ENCODE results near the gene ZFAND2B. TPM values are rescaled to one million over a fixed set of nuclear protein-coding genes. Genes with fewer than 3 reads are reported as not detected.

The ZFAND2B gene
- total RNA-seq = 25.3 and 25.9 TPM in 2 replicates

DNA sequence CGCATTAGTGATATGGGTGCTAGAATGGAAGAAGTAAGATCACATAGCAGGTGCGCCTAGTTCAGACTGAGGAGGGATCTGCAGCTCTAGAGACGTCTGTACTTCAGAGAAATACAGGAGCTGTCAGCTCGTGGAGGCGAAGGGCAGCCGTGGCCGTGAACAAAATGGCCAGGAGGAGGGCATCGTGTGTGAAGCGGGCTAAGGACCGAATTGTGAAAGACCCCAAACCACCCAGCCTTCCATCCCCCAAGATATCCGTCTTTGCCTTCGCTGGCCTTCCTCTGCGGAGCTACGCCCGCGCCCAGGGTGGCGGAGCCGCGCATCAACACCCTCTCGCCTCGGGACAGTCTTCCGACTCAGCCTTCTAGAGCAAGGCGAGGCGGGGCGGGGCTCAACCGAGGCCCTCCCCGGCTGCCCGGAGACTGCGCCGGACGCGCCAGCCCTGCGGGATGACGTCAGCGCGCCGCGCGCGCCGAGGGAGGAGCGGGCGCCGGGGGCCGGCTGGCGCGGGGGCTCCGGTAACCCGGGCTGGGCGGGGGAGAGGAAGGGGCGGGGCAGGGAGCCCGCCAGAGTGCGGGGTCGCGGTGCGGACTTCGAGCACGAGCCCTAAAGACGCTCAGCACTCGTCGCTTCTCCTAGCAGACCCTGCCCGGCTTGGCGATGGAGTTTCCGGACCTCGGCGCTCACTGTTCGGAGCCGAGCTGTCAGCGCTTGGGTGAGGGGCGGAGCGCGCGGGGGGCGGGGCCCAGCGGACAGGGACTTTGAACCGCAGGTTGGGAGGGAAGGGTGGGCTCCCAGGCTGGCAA lies at the start of gene ZFAND2B:
Gene ZFAND2B (plus strand): TSS at position 455 of the 806 bp plus-strand sequence. CDS start 206 bp downstream, at position 661.

GRCh38 chr2:219160186-219161017 lies 46.2 kb upstream of the ZFAND2B start, which contains the start of gene NHEJ1:
Gene NHEJ1 (minus strand): TSS chr2:219160815. CDS start chr2:219158362, 2,453 bp downstream.

DNA sequence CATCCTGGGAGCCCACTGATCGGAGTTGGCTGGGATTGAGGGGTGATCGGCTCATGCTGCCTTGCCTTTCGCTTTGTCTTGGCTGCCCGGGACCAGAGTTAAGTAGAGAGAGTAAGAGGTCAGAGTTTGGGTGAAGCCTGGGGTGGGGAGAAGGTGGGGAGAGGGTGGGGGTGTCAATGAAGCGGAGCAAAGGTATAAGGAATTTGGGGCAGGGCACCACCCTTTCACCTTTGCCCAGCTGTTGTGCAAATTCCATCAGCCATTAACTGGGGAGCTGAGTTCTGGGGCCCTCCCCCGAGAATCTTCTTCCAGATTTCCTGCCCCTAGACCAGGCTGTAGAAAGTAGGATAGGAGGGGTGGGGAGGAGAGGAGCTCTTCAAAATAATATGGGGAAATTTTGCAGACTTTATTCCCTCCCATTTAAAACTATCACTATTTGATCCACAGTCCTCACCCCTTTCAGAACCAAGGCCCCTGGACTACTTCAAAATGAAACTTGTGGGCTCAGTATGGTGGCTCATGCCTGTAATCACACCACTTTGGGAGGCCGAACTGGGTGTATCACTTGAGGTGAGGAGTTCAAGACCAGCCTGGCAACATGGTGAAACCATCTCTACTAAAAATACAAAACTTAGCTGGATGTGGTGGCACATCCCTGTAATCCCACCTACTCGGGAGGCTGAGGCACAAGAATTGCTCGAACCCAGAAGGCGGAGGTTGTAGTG lies 36.5 kb upstream of the ZFAND2B start, which contains the start of gene SLC23A3:
Gene SLC23A3 (minus strand): TSS at position 100 of the 725 bp plus-strand sequence. CDS start 45 bp downstream, at position 55.

GRCh38 chr2:219176818-219177551 lies 29.6 kb upstream of the ZFAND2B start, which contains the start of gene CNPPD1:
Gene CNPPD1 (minus strand): TSS chr2:219176925. CDS start chr2:219176828, 97 bp downstream.

DNA sequence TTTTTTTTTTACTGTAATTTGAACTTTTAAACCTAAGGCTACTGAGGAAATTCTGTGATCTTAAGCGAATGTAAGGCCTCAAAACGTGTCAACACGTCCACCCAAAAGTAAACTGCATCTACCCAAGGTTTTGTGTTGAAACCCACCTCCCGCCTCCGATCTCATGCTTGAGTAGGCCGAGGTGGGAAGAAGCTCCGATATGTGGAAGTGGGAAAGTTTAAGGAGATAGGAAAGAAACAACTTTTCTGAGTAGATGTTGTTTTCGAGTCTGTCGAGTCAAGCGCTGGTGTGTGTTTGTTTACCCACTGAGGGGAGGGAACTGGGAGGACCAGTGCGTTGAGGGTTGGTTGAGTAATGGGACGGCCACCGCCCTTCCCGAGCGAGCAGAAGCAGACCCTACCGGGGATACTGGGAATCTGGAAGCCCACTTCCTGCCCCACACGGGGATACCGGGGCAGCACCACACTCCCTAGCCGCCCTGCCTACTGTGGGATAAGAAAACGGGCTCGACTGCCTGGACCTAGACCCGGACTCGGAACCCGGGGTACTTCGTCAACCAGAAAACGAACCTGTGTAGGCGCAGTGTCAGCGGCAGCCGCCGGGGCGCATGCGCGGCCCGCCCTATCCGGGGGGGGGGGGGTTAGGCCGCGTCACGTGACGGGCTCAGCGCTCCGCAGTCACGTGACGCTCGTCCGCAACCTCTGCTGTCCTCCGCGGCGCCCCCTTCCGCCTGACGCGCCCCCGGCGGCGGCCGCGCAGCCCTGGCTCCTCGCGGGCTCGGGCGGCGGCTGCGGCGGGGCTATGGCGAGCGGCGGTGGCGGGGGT lies 28.8 kb upstream of the ZFAND2B start, which contains the start of gene RETREG2:
Gene RETREG2 (plus strand): TSS at position 724 of the 825 bp plus-strand sequence. CDS start 78 bp downstream, at position 802.

GRCh38 chr2:219218732-219219701 lies 12.4 kb downstream of the ZFAND2B start, which contains the start of gene ABCB6:
Gene ABCB6 (minus strand): TSS chr2:219218958. CDS start chr2:219218673, 285 bp downstream.

GRCh38 chr2:219229305-219230058 lies 22.9 kb downstream of the ZFAND2B start, which contains the start of the genes ANKZF1 and ATG9A:
Gene ANKZF1 (plus strand): TSS chr2:219229806. CDS start chr2:219230258, 452 bp downstream.
Gene ATG9A (minus strand): TSS chr2:219229636. CDS start chr2:219228024, 1,612 bp downstream.

DNA sequence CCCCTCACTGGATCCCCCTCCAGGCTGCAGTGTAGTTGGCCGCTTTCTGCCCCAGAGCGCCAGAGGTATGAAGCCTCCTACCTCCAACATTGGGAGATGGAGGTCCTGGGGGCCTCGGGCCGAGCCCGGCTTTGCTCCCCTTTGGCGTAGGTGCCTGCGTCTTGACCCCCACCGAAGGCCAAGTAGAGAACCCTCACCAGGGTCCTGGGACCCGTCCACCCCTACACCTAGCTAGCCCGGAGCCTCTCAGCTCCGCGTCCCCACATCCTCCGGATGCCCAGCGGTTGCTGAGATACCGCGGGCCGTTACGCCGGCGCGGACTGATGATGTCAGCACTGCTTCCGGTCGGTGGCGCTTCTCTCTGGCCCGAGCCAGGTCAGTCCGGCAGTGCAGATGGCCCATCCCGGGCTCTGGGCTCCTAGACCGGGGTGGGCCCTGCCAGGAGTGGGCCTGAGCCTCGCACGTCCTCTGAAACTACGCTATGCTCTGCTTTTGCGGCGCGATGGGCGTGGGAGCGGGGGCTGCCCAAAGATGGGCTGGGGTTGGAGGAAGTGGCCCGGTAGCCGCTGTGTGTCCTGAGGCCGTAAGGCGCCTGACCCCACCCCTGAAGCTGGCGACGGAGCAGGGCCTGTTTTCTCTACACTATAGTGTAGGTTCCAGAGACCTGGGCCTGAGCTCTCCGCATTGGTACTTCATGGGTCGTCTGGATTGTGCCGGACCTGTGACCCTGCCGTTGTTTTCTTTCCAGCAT lies 38.7 kb downstream of the ZFAND2B start, which contains the start of the genes GLB1L and STK16:
Gene GLB1L (minus strand): TSS at position 297 of the 751 bp plus-strand sequence. CDS start 1,871 bp downstream, outside the sequence.
Gene STK16 (plus strand): TSS at position 332 of the 751 bp plus-strand sequence. CDS start 521 bp downstream, outside the sequence.

DNA sequence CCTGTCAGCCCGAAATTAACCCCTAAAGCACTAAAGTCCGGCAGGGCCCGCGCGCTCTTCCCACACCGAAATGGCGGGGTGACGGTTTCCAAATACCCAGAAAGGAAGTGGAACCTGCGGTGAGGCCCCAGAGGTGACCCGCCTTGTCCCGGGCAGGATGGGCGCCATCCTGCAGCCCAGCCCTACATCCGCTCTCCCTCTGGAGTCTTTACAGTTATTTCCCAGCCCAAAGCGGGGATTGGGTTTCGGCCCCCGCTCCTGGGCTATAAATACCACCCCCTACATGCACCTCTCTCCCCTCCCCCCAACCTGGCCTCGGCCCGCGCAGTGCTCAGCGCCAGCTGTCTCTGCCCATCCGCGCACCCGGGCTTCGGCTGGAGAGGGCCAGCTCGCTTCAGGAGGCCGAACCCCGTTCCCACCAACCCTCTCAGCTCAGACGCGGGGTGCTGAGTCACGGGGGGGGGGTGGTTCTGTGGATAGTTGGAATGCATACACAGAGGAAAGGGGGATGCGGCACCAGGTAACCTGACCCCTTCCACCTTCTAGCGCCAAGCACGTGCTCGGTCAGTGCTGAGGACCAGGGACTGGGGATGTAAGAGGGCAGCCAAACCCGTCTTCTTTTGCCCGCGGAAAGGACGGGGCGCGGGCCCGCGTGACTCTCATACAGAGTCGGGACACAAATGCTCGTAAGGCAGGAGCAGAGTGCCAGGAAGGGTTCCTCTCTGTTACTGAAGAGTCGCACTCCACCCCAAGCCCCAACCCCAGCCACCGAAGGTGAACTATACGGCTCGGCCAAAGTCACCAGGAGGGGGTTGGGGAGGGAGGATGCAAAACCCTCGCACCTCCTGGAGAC lies 46.5 kb downstream of the ZFAND2B start, which contains the start of gene TUBA4B:
Gene TUBA4B (plus strand): TSS at position 344 of the 853 bp plus-strand sequence. CDS start 165 bp downstream, at position 509.

DNA sequence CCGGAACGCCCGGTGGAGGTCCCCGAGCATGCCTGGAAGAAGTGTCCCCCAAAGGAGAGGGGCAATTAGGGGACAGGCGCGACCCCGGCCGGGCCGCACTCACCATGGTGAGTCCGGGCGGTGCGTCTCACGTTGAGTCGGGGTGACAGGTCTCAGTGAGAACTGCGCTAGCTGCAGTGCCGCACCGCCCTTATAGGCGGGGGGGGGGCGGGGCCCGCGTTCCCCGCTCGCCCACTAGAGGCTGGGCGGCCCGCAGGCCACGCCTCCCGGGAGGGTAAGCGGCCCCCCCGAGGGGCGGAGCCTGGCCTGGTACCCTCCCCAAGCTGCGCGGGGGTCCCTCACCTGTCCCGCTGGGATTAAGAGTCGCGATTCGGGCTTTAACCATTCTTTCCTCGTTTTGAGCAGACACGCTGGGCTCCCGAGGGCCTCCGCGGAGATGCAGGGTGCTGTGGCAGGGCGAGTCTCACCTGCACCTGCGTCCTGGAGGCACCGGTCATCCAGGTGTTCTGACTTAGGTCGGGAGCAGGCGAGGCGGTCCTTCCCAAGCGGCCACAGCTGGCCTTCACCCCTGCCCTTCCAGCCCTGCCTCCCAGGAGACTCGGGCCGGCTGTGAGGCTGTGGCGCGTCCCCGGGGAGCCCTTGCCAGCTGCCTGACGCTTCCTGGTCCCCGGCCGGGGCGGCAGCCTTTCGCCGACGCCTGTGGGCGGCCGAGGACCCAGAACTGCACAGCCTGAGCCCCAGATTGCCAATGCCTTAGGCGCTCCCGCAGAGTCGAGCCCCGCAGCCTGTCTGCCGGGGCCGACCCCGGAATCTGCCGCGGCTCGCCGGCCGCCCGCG lies 47.4 kb downstream of the ZFAND2B start, which contains the start of gene TUBA4A:
Gene TUBA4A (minus strand): TSS at position 166 of the 837 bp plus-strand sequence. CDS start 60 bp downstream, at position 106.

Other genes with a start within 250 kb of the ZFAND2B start
- gene CDK5R2, start 247.1 kb upstream of the ZFAND2B start, total RNA-seq = not detected in 2 replicates
- not detected in 2 replicates for gene FEV, start 221.6 kb upstream of the ZFAND2B start, total RNA-seq
- gene CRYBA2, start 213.4 kb upstream of the ZFAND2B start, total RNA-seq = not detected in 2 replicates
- gene CFAP65, start 165.3 kb upstream of the ZFAND2B start, total RNA-seq = 0.13 TPM in 1 of 2 replicates, not detected in the other
- gene IHH, start 145.9 kb upstream of the ZFAND2B start, total RNA-seq = not detected in 2 replicates
- gene NHEJ1, start 46.0 kb upstream of the ZFAND2B start, total RNA-seq = 12.9 and 20.2 TPM in 2 replicates
- gene SLC23A3, start 36.8 kb upstream of the ZFAND2B start, total RNA-seq = under 0.01 and 0.25 TPM in 2 replicates
- 25.1 and 31.6 TPM in 2 replicates for gene CNPPD1, start 29.9 kb upstream of the ZFAND2B start, total RNA-seq
- 40.6 and 51.7 TPM in 2 replicates for gene RETREG2, start 28.5 kb upstream of the ZFAND2B start, total RNA-seq
- 7.6 and 12.7 TPM in 2 replicates for gene ABCB6, start 12.2 kb downstream of the ZFAND2B start, total RNA-seq
- 53.1 and 68.1 TPM in 2 replicates for gene ATG9A, start 22.9 kb downstream of the ZFAND2B start, total RNA-seq
- 22.0 and 25.9 TPM in 2 replicates for gene ANKZF1, start 23.0 kb downstream of the ZFAND2B start, total RNA-seq
- 10.3 and 23.1 TPM in 2 replicates for gene GLB1L, start 38.7 kb downstream of the ZFAND2B start, total RNA-seq
- 19.2 and 22.7 TPM in 2 replicates for gene STK16, start 38.7 kb downstream of the ZFAND2B start, total RNA-seq
- gene TUBA4B, start 46.5 kb downstream of the ZFAND2B start, total RNA-seq = not detected in 2 replicates
- gene TUBA4A, start 47.1 kb downstream of the ZFAND2B start, total RNA-seq = 36.1 and 129 TPM in 2 replicates
- gene DNAJB2, start 72.6 kb downstream of the ZFAND2B start, total RNA-seq = 24.6 and 57.0 TPM in 2 replicates
- 0.49 and 0.63 TPM in 2 replicates for gene PTPRN, start 102.6 kb downstream of the ZFAND2B start, total RNA-seq
- gene RESP18, start 126.0 kb downstream of the ZFAND2B start, total RNA-seq = not detected in 2 replicates
- 36.3 and 73.0 TPM in 2 replicates for gene DNPEP, start 181.1 kb downstream of the ZFAND2B start, total RNA-seq
- gene DES, start 211.6 kb downstream of the ZFAND2B start, total RNA-seq = 0.98 and 30.6 TPM in 2 replicates
- 6.8 and 24.8 TPM in 2 replicates for gene SPEG, start 228.1 kb downstream of the ZFAND2B start, total RNA-seq

All from mesangial cell (primary cell).